ENCODE measurements around the gene ARID5A. TPM values are rescaled to one million over a fixed set of nuclear protein-coding genes. Genes with fewer than 3 reads are reported as not detected.

The ARID5A gene
- total and polyA plus RNA-seq, 9 of the 15 experiments (the other 6 are each of a cell fraction or from before 2014, with no cell fraction given) = 0.14 to 12.5 (median 3.0) TPM

DNA sequence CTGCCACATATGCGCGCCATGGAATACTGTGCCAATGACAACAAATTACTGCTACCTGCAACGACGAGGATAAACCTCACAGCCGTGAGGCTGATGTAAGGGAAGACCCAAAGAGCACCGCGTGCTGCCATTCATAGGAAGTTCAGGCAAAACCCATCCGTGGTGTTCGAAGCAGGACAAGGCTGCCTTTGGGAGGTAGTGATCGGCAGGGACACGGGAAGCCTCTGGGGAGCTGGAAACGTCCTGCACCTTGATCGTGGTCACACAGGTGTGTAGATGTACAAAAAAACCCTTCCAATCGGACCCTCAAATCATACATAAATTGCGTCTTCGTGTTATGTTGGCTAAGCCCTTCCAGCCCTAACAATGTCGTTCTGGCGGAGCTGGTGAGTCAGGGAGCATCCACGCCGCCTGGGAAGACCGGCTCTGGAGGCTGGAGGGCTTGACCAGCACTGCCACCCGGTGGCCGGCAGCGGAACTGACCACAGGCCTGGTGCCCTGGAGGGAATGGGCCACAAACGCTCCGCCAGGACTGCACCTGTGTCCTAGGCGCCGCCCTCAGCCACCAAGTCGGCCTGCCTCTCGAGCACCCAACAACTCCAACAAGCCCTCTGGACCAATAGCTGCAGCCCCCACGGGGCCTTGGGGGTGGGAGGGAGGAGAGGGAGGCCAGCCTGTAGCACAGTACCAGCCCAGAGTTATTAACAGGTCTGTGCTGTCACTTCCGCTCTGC is 27.3 kb upstream of the ARID5A start (continued):
- TF ChIP-seq, protein P1, sequence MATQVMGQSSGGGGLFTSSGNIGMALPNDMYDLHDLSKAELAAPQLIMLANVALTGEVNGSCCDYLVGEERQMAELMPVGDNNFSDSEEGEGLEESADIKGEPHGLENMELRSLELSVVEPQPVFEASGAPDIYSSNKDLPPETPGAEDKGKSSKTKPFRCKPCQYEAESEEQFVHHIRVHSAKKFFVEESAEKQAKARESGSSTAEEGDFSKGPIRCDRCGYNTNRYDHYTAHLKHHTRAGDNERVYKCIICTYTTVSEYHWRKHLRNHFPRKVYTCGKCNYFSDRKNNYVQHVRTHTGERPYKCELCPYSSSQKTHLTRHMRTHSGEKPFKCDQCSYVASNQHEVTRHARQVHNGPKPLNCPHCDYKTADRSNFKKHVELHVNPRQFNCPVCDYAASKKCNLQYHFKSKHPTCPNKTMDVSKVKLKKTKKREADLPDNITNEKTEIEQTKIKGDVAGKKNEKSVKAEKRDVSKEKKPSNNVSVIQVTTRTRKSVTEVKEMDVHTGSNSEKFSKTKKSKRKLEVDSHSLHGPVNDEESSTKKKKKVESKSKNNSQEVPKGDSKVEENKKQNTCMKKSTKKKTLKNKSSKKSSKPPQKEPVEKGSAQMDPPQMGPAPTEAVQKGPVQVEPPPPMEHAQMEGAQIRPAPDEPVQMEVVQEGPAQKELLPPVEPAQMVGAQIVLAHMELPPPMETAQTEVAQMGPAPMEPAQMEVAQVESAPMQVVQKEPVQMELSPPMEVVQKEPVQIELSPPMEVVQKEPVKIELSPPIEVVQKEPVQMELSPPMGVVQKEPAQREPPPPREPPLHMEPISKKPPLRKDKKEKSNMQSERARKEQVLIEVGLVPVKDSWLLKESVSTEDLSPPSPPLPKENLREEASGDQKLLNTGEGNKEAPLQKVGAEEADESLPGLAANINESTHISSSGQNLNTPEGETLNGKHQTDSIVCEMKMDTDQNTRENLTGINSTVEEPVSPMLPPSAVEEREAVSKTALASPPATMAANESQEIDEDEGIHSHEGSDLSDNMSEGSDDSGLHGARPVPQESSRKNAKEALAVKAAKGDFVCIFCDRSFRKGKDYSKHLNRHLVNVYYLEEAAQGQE (IDR thresholded peaks at IDR 0.05; ENCODE audit: borderline replicate concordance) = peak; percentile 82
- TF ChIP-seq, protein P1 (CRISPR knock-in tag; IDR thresholded peaks at IDR 0.05; ENCODE audit: low read depth) = no peak
- TF ChIP-seq CAMTA2 (CRISPR knock-in tag; conservative IDR thresholded peaks at IDR 0.05) = no peak
- no peak for TF ChIP-seq HDAC3 (IDR thresholded peaks at IDR 0.05; ENCODE audit: borderline replicate concordance, partially characterized antibody)
- TF ChIP-seq CTBP1 (IDR thresholded peaks at IDR 0.05; ENCODE audit: borderline replicate concordance) = peak; percentile 87
- no peak for TF ChIP-seq RFX1 (IDR thresholded peaks at IDR 0.05)
- TF ChIP-seq TRIM28 (IDR thresholded peaks at IDR 0.05) = no peak
- TF ChIP-seq HOXB6 (CRISPR knock-in tag; IDR thresholded peaks at IDR 0.05; ENCODE audit: borderline replicate concordance) = no peak
- no peak for TF ChIP-seq RBM22 (IDR thresholded peaks at IDR 0.05; ENCODE audit: low read depth, low read length, poor library complexity, severe bottlenecking)
- TF ChIP-seq, protein P2, sequence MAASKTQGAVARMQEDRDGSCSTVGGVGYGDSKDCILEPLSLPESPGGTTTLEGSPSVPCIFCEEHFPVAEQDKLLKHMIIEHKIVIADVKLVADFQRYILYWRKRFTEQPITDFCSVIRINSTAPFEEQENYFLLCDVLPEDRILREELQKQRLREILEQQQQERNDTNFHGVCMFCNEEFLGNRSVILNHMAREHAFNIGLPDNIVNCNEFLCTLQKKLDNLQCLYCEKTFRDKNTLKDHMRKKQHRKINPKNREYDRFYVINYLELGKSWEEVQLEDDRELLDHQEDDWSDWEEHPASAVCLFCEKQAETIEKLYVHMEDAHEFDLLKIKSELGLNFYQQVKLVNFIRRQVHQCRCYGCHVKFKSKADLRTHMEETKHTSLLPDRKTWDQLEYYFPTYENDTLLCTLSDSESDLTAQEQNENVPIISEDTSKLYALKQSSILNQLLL (CRISPR knock-in tag; IDR thresholded peaks at IDR 0.05; ENCODE audit: borderline replicate concordance) = no peak
- no peak for TF ChIP-seq ZNF766 (CRISPR knock-in tag; conservative IDR thresholded peaks at IDR 0.05)
- no peak for TF ChIP-seq ZNF41 (CRISPR knock-in tag; conservative IDR thresholded peaks at IDR 0.05)
- TF ChIP-seq POLR3A (IDR thresholded peaks at IDR 0.05; ENCODE audit: borderline replicate concordance, extremely low read depth, insufficient read depth, insufficient read length) = no peak
- TF ChIP-seq, protein P3, sequence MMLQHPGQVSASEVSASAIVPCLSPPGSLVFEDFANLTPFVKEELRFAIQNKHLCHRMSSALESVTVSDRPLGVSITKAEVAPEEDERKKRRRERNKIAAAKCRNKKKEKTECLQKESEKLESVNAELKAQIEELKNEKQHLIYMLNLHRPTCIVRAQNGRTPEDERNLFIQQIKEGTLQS (IDR thresholded peaks at IDR 0.05) = peak; percentile 22; the same call in 1 of the 2 replicates
- TF ChIP-seq, protein P3 (CRISPR knock-in tag; conservative IDR thresholded peaks at IDR 0.05) = no peak
- peak in 1 of 2 experiments; percentile 47; a peak in 1 of 4 replicates for TF ChIP-seq RCOR1 (IDR thresholded peaks at IDR 0.05; ENCODE audit: borderline replicate concordance in 1 of 2, low read depth in 2 of 2, low read length in 2 of 2)
- TF ChIP-seq ARHGAP35 (IDR thresholded peaks at IDR 0.05; ENCODE audit: partially characterized antibody) = no peak
- 0 out of 2 replicates have a peak, but pooled peaks have one; percentile 49 for TF ChIP-seq ZFPM2 (CRISPR knock-in tag; IDR thresholded peaks at IDR 0.05)
- no peak for TF ChIP-seq MEF2D (tag; conservative IDR thresholded peaks at IDR 0.05; ENCODE audit: low read depth)
